GM21423 (cell line): Measurements from ENCODE around the gene PHF2.

ENCODE experiments used
- ATAC-seq: cut with Tn5 transposase; IDR thresholded peaks from one replicate; pipeline ENCODE4 v1.9.1; 2021; ENCODE audit warnings: mild to moderate bottlenecking, moderate library complexity; ENCODE audit not compliant: unreplicated experiment

Gene PHF2

DNA sequence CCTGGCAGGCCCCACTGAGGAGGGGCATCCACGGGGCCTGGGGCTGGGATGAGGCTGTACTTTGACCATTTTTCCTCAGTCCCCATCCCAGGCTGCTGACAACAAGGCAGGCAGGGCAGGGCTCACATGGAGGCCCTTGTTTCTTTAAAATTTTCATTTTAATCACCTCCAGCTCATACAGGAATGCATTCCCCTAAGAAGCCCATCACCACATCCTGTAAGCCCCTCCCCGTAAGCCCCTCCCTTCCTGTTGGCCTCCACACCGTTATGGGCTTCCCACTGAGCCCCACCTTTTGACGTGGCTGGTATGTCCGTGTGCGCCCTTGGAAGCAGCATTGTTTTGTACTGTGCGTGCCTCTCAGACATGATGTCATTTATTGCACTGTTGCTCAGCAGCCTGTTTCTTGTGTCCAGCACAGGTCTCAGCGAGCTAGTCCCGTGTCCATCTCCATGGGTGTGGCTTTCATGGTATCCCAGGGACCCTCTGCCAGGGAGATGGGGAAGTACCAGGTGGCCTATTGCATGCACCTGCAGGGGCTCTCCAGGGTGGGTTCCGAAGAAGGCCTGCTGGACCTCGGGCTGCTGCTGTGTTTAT, 22.4 kb downstream of the PHF2 start:
- ATAC-seq: no peak

DNA sequence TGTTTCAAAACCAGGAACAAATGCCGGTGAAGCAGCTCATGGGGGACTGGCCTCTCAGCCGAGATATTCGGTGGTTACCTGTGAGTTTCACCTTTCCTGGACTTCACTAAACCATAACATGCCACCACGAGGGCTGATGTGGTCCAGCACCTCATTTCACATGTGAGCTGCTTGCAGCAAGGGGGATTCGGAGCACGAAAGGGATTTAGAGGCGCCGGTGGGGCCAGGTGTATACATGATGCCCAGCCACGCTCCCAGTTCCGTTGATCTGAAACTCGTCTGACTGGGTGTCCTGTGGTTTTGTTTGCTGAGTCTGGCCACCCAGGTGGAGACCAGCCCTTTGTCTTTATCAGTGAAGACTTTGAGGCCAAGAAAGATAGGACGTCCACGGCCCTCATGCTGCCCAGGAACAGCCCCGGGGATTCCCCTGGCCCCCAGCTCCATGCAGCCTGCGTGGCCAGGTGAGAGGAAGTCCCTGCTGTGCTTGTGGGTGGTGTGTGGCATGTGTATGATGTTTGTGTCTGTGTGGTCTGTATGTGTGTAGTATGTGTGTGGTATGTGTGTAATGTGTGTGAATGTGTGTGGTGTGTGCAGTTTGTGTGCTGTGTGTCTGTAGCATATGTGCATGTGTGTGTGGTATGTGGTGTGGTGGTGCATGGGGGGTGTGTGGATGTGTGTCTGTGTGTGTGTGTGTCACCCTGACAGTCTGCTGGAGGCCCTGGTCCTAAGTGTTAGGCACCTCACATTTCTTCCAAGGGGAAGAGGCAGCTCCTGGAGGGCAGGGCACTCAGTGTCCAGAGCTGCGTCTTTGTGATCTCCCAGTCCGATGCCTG, 23.4 kb downstream of the PHF2 start:
- no peak for ATAC-seq

DNA sequence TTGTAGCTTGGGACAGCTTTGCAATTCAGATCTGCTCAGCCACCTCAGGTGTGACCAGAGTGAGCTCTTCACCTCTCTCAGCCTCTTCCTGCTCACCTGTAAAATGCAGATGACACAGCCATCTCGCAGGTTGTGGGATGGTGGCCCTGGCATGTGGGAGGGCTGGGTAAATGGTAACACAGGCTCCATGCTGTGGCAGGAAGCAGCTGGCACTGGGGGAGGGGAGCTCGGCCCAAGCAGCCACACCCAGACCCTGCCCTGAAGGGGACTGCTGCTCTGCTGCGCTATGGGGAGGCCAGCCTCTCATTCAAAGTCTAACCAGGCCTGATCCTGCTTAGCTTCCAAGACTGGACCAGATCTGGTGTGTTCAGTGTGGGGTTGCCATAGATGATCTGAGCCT, 24.1 kb downstream of the PHF2 start:
- no peak for ATAC-seq

DNA sequence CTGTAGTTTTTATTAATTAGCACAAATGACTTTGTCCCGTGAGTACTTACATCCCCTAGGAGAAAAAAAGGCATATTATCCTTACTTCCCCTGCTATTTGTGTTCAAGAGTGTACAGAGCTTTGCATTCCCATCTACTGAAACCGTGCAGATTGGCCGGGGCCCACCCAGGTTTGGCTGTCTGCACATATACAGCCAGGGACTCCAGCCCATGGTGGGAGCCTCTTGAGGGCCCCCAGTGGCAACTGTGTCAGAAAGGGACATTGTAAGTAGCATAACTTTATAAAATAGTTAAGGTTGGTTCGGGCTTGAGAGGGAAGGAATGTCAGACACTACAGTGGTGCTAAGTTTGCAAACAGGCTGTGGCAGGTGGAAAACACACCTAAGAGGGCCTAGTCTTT, 24.7 kb downstream of the PHF2 start:
- ATAC-seq: no peak

DNA sequence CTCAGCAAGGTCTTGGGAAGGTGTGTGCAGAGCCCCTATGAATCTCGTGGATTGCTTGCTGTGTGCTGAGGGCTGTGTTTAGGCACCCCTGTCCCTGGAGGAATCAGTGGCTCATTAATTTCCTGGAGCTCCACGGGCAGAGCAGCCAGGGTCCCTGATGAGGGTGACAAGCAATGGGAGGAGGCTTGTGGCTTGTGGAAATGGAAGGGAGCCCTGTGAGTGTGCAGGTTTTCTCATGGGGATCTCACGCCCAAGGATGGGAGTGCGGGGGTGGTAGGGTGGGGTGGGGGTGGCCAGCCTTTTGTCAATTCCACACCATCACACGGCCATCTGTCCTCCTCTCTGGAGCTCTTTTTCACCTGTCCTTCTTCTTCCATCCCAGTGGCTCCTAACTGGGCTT, 25.3 kb downstream of the PHF2 start:
- ATAC-seq: no peak

DNA sequence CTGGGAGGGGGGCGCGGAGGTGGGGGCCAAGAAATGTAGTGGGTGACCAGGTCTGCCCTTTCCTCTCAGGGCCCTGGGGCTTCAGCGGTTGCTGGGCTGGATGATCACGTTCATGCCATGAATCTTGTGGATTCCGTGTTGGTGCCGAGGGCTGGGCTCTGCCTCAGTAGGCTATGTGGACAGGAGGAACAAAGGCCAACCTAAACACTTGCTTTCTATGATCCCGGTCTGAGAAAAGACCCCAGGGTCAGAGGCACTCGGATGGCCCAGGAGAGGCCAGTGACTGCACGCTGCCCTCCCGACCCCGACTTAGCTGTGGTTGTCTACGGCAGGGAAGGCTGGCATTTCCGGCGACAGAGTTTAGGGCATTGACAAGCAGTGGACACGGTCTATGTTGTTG, 26.6 kb downstream of the PHF2 start:
- no peak for ATAC-seq

DNA sequence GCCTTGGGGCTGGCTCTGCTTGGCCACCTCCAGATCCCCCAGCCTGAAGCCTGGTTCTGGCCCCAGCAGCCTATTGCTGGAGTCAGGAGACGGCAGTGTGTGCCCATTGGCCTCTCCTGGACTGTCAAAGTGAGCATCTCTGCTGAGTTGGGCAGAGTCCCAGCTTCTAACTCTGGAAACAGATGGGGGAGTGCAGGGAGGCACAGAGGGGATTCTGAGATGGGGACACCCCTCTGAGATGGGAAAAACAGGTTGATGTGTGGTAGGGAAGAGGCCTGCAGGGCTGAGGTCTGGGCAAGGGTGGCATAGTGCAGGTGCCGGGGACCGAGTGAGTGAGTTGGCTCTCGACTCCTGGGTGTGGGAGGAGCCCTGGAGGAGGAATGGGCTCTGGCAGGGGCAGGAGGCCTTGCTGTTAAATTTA, 27.5 kb downstream of the PHF2 start:
- ATAC-seq: no peak

DNA sequence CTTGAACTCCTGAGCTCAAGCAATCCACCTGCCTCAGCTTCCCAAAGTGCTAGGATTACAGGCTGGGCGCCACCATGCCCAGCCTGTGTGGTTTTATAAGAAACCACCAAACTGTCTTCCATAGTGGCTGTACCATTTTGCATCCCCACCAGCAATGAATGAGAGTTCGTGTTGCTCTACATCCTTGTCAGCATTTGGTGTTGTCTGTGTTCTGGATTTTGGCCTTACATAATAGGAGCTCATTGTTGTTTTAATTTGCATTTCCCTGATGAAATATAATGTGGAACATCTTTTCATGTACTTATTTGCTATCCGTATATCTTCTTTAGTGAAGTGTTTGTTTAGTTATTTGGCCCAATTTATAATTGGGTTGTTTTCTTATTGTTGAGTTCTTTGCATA, 29.8 kb downstream of the PHF2 start:
- no peak for ATAC-seq

DNA sequence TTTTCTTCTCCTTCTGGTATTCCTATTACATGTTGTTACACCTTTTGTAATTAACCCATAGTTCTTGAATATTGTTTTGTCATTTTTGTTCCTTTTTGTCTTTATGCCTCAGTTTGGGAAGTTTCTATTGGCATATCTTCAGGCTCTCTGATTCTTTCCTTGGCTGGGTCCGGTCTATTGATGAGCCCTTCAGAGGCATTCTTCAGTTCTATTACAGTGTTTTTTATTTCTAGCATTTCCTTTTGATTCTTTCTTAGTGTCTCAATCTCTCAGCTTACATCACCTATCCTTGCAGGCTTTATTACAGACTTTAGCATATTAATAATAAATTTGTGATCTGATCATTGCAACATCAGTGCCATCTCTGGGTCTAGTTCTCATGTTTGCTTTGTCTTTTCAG, 33.8 kb downstream of the PHF2 start:
- no peak for ATAC-seq

DNA sequence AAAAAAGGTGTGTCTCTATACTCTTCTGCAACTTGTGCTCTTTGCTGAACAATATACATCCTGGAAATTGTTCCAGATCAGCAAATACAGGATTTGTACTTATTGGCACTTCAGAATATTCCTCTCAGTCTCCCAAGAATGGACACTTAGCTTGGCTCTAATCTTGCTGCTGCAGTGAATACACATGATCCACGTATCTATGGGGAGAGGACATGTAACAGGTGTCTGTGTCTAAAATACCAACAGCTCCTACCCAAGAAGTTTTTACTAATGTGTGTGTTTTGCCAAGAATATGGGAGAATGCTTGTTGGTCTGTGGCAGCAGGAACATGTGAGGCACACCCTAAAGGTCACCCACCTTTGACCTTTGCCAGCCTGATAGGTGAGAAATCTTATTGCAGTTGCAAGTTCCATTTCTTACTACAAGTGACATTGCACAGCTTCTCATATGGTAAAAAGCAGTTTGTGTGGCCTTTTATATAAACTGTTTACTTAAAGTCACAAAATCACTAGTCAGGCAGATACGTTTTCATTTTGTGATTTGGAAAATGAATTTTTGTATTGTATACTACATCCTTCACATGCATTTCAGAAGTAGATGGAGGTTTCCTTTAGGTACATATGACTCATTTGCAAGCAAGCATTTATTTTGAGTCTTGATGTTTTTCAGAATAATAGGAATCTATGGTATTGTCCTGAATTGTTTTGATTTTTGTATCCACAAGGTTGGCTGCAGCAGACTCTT, 35.8 kb downstream of the PHF2 start:
- ATAC-seq: no peak

DNA sequence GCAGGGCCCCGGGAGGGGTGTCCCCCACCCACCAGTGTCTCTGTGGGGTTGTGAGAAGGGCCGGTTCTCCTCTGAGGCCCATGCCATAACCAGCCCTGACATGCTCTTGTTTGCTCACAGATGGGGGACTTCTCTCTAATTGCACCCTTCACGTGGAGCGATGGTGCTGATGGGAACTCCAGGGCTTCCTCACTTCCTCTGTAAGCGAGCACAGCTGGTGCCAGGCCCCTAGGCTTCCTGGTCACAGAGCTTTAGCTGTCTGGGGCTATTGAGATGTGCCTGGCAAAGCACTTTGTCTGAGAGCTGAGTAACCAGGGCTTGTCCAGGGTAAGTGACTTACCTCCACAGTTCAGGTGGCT, 36.4 kb downstream of the PHF2 start:
- ATAC-seq: no peak

DNA sequence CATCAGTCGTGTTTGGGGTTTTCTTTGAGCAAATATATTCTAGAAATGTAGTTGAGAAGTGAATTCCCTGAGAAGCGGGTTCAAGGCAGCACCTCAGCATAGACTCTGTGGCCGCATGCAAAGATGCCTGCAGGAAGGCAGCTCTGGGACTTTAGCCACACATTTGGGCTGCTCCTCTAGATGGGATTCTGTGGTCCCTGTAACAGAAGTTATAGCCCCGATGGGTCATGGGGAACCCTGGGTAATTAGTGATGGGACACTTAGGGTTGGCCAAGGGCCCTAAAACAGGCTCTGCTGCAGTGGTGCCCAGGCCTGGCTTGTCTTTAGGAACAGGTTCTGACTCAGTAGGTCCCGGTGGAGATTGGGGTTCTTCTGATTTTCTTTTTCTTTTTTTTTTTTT, 36.8 kb downstream of the PHF2 start:
- ATAC-seq: no peak

DNA sequence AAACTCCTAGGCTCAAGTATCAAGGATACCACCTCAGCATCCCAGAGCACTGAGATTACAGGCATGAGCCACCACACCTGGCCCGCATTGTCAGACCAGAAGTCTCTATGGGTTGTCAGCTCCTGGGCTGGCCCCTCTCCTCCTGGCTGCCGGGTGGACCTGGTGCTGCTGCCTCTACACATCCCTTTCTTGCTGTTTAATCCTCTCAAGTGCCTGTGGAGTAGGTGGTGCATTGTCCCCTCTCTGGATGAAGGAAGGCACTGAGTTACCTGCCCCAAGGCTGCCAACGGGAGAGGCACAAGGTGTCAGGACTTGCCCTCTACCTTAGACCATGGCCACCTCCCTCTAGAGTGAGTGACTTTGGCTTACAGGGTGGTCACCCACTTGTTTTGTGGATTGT, 37.4 kb downstream of the PHF2 start:
- no peak for ATAC-seq

DNA sequence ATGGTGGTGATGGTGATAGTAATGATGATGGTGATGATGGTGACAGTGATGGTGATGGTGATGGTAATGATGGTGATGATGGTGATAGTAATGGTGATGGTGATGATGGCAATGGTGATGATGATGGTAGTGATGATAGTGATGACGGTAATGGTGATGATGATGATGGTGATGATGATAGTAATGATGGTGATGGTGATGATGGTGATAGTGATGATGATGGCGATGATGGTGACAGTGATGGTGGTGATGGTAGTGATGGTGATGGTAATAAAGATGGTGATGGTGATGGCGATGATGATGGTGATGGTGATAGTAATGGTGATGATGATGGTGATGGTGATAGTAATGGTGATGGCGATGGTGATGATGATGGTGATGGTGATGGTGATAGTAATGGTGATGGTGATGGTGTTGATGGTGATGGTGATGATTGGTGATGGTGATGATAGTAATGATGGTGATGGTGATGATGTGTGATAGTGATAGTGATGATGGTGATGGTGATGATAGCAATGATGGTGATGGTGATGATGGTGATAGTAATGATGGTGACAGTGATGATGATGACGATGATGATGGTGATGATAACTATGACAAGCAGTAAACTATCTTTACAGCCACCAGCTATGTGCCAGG, 38.6 kb downstream of the PHF2 start:
- no peak for ATAC-seq

DNA sequence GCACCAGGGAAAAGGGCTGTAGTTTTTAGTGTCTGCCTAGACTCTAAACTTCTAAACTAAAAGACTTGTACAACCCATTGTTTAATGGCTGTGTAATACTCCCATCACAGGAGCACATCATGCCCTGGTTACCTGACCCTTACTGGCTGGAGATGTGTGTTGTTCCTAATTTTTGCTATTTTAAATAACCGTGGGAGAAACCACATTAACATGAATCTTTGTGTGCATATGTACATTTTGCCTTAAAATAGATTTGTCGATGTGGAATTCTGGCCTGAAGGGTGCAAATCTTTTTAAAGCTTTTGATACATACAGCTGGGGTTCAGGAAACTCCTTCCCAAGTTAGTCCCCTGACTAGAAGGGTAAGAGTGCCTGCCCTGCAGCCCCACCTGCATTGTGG, 39.7 kb downstream of the PHF2 start:
- ATAC-seq: no peak

DNA sequence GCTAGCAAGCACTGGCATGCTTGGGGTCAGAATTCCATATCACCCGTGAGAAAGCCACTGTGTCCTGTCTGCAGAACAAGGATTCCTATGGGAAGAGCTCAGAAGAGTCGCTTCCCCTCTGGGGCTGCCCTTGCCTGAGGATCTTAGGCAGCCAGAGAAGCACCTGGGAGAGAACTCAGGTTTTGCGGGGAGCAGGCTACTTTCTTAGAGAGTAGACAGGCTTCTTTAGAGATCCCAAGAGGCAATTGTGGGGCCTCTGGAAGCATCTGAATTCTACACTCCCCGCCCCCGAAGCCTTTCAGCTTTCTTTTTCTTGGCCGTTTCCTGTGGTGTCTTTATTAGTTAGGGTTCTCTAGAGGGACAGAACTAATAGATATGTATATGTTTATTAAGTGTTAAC, 40.9 kb downstream of the PHF2 start:
- ATAC-seq: no peak

DNA sequence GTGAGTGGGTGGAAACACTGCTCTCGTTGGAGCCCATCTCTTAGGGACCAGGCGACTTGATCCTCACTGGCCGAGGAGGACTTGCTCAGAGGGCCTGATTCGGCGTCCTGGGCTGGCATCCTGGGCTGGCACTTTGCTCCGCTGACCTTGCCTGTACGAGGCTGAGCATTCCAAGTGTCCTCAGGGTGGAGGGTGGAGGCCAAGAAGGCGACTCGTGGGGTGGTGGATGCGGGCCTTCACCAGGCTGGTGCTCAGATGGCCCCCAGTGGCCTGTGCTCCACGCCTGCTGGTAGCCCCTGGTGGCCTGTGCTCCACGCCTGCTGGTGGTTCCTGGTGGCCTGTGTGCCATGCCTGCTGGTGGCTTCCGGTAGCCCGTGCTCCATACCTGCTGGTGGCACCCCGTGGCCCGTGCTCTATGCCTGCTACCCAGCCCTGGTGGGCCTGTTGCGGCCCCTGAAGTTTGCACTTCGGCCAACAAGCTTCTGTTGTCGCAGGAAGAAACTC, 42.9 kb downstream of the PHF2 start:
- no peak for ATAC-seq

DNA sequence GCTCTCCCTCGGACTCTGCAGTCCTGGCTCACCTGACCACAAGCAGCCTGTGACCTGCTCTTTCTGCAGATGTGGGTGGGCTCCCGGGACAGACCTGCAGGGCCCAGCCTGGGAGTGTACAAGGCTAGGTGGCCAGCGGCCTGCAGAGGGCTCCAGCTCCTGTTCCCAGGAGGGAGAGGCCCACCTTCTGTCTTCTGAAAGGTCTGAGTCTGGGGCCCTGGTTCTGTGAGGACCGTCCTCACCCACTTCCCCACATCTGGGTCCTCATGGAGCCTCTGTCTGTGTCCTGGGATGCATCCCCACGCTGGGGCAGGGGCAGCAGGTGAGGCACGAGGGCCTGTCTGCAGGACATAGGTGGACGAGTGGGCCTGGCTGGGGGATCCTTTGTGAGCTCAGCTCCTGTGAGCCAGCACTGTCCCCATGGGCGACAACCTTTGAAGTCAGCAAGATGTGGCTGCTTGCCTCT, 43.7 kb downstream of the PHF2 start:
- ATAC-seq: no peak

DNA sequence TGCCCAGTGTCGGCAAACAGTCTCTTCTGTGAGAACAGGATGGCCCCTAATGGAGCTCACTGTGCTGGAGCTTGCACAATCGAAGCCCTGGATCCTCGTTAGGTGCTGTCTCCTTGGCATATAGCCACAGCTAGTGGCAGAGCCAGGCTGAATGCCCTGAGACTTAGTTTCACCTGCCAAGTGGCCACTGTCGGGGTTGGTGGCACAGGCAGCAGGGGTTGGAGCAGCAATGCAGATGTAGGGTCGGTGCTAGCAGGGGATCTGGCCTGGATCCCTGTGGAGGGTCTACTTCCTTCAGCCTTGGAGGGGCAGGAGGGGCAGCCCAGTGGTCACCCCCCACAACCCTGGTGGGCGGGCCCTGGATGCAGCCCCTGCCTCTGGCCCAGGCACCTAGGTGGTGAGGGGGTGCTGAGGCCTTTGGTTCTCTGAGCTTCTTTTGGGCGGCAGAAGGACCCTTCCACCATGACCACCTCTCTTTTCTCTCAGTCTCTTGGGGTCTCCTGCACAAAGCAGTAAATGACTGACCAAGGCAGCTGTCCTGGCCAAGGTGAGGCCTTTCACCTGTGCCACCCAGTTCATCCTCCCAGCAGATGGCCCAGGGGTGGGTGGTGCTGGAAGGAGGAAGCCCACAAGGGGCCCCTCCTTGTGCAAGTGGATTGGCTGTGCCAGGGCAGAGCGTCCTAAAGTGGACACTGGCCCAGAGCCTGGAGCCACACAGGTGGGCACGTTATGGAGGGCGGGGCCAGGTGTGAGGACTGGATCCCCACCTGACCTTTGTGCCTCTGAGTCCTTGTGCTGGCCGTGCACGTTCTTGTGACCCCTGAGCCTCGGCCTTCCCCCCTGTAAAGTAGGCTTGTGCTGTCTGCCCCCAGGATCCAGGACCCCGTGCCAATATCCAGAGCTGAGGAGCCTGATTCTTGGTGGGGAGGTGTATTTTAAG, 44.8 kb downstream of the PHF2 start:
- ATAC-seq: no peak

DNA sequence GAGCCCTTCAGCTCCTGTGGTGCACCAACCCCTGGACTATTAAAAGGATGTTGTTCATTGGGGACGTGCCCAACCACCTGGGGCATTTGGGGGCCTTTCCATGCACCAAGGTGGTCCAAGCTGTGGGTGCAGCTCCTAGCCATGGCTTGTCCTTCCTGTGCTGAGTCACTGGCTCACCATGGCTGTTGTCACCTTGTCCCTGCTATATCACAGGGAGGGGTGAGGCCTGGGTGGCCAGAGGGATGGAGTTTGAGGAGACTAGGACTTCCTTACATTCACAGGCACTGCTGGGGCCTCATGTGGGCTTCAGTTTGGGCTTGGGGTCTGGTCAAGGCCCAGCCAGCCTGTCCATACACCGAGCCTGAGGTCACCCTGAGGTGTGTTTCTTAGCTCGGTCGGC, 45.5 kb downstream of the PHF2 start:
- no peak for ATAC-seq
